GM23338 (cell line): Measurements from ENCODE around the gene CMIP. TPM values are rescaled to one million over a fixed set of nuclear protein-coding genes. Genes with fewer than 3 reads are reported as not detected.

ENCODE experiments used
- ATAC-seq: fragments of 200-7000 bp; cut with Tn5 transposase; 3 replicates; pipeline ENCODE4 v1.9.1; 2020
- DNase-seq: peaks from one replicate; pipeline ENCODE4 v3.0.0-alpha.2; 2015; ENCODE audit warnings: low spot score
- H2AFZ ChIP-seq: fragments of 200-600 bp; sonication (generic); 2 replicates; pipeline ENCODE4 v1.8.0; 2016; ENCODE audit warnings: antibody characterized with exemption, mild to moderate bottlenecking, moderate library complexity
- H3F3A ChIP-seq: fragments of 200-600 bp; sonication (generic); replicated peaks from 2 replicates; pipeline ENCODE4 v1.8.0; 2017; ENCODE audit warnings: antibody characterized with exemption, mixed run types, low read depth
- H3K27ac ChIP-seq: fragments of 200-600 bp; sonication (generic); 2 replicates; pipeline ENCODE4 v1.6.1; 2016; ENCODE audit warnings: low read depth
- H3K27me3 ChIP-seq: fragments of 200-600 bp; sonication (generic); 2 replicates; pipeline ENCODE4 v1.8.0; 2016; ENCODE audit warnings: mild to moderate bottlenecking, mixed run types, moderate library complexity; ENCODE audit not compliant: insufficient read depth
- H3K36me3 ChIP-seq: fragments of 200-600 bp; sonication (generic); 2 replicates; pipeline ENCODE4 v1.8.0; 2016; ENCODE audit warnings: mild to moderate bottlenecking; ENCODE audit not compliant: insufficient read depth
- H3K4me1 ChIP-seq: fragments of 200-600 bp; sonication (generic); 2 replicates; pipeline ENCODE4 v1.8.0; 2016; ENCODE audit warnings: mild to moderate bottlenecking, moderate library complexity; ENCODE audit not compliant: insufficient read depth
- H3K4me2 ChIP-seq: fragments of 200-600 bp; sonication (generic); 2 replicates; pipeline ENCODE4 v1.7.1; 2017; ENCODE audit warnings: mixed run types
- H3K4me3 ChIP-seq: fragments of 200-600 bp; sonication (generic); 2 replicates; pipeline ENCODE4 v1.6.1; 2016; ENCODE audit warnings: mixed run types
- H3K79me2 ChIP-seq: fragments of 200-600 bp; sonication (generic); replicated peaks from 2 replicates; pipeline ENCODE4 v1.8.0; 2017; ENCODE audit warnings: mild to moderate bottlenecking; ENCODE audit not compliant: insufficient read depth
- H3K9me2 ChIP-seq: fragments of 200-600 bp; sonication (generic); 2 replicates; pipeline ENCODE4 v1.8.0; 2017; ENCODE audit not compliant: insufficient read depth
- H4K20me1 ChIP-seq: fragments of 200-600 bp; sonication (generic); replicated peaks from 2 replicates; pipeline ENCODE4 v1.8.0; 2017; ENCODE audit warnings: mild to moderate bottlenecking; ENCODE audit not compliant: insufficient read depth
- H3K27ac Mint-ChIP-seq: 2 replicates; pipeline ENCODE4 v1.8.0; 2020; ENCODE audit warnings: inconsistent platforms, mild to moderate bottlenecking, moderate library complexity, mixed read lengths
- H3K27me3 Mint-ChIP-seq: 3 replicates; pipeline ENCODE4 v1.8.0; 2022; ENCODE audit warnings: low read depth, mild to moderate bottlenecking, moderate library complexity, mixed read lengths, inconsistent platforms; ENCODE audit not compliant: insufficient read depth, poor library complexity
- H3K36me3 Mint-ChIP-seq: 3 replicates; pipeline ENCODE4 v1.8.0; 2021; ENCODE audit warnings: low read depth, mild to moderate bottlenecking, inconsistent platforms, moderate library complexity, mixed read lengths
- H3K4me1 Mint-ChIP-seq: 3 replicates; pipeline ENCODE4 v1.8.0; 2020; ENCODE audit warnings: mild to moderate bottlenecking, inconsistent platforms, mixed read lengths
- H3K4me3 Mint-ChIP-seq: 3 replicates; pipeline ENCODE4 v1.8.0; 2021; ENCODE audit warnings: moderate library complexity, mild to moderate bottlenecking, inconsistent platforms, mixed read lengths
- H3K9me3 Mint-ChIP-seq: 3 replicates; pipeline ENCODE4 v1.8.0; 2020; ENCODE audit warnings: moderate library complexity, mild to moderate bottlenecking, inconsistent platforms, mixed read lengths
- CREB1 ChIP-seq: fragments of 250-450 bp; sonication (Bioruptor Pico); IDR thresholded peaks from 2 replicates; pipeline ENCODE4 v1.5.0; 2020; ENCODE audit warnings: low read depth, mild to moderate bottlenecking, moderate library complexity
- CTCF ChIP-seq, 2 experiments: fragments of 200-600 bp in 1 of 2; sonication (generic) in 1 of 2; conservative IDR thresholded peaks; 2 replicates each; pipeline versions ENCODE4 v1.5.1 to v1.6.1; 2016 to 2017; ENCODE audit warnings: antibody characterized with exemption in 2 of 2, low read depth in 2 of 2, mild to moderate bottlenecking in 2 of 2, moderate library complexity in 1 of 2
- ETS1 ChIP-seq: IDR thresholded peaks from 2 replicates; pipeline ENCODE4 v1.6.1; 2016; ENCODE audit warnings: antibody characterized with exemption
- EZH2 ChIP-seq: fragments of 200-600 bp; sonication (generic); IDR thresholded peaks from one replicate; pipeline ENCODE4 v1.8.0; 2017; ENCODE audit warnings: antibody characterized with exemption, mild to moderate bottlenecking, low read depth; ENCODE audit not compliant: unreplicated experiment
- EZH2phosphoT487 ChIP-seq: fragments of 200-600 bp; sonication (generic); IDR thresholded peaks from one replicate; pipeline ENCODE4 v1.8.1; 2018; ENCODE audit warnings: antibody characterized with exemption; ENCODE audit not compliant: unreplicated experiment
- JUNB ChIP-seq: IDR thresholded peaks from one replicate; pipeline ENCODE4 v1.6.1; 2016; ENCODE audit warnings: antibody characterized with exemption; ENCODE audit not compliant: unreplicated experiment
- NANOG ChIP-seq: IDR thresholded peaks from 2 replicates; pipeline ENCODE4 v1.6.1; 2016; ENCODE audit warnings: antibody characterized with exemption, borderline replicate concordance
- POLR2AphosphoS5 ChIP-seq: IDR thresholded peaks from 2 replicates; pipeline ENCODE4 v1.6.1; 2016; ENCODE audit warnings: antibody characterized with exemption, low read depth
- STAT1 ChIP-seq: IDR thresholded peaks from one replicate; pipeline ENCODE4 v1.6.1; 2016; ENCODE audit warnings: antibody characterized with exemption; ENCODE audit not compliant: unreplicated experiment
- ZNF114 ChIP-seq: fragments of 250-450 bp; sonication (Bioruptor Pico); IDR thresholded peaks from 2 replicates; pipeline ENCODE4 v1.5.0; 2020; ENCODE audit warnings: mild to moderate bottlenecking, moderate library complexity
- ZNF331 ChIP-seq: fragments of 250-450 bp; sonication (Bioruptor Pico); IDR thresholded peaks from 2 replicates; pipeline ENCODE4 v1.5.0; 2020; ENCODE audit warnings: low read depth, mild to moderate bottlenecking, moderate library complexity
- ZNF462 ChIP-seq: fragments of 250-450 bp; sonication (Bioruptor Pico); IDR thresholded peaks from 2 replicates; pipeline ENCODE4 v1.5.0; 2020; ENCODE audit warnings: mild to moderate bottlenecking, moderate library complexity
- polyA plus RNA-seq: library from polyadenylated mRNA; unstranded; fragments of >200 nt; fragmentation: Nextera tagmentation; extraction: Ambion mirVana; gene quantifications from 2 replicates; pipeline ENCODE4 v1.2.1, GENCODE V29; 2016
- total RNA-seq: library from RNA; depleted of rRNA; stranded (reverse); fragments of >200 nt; shearing (Covaris generic); gene quantifications from 2 replicates; pipeline ENCODE4 v1.2.3, GENCODE V29; 2014
- TF ChIP-seq, protein P1 (sequence below): IDR thresholded peaks from one replicate; pipeline ENCODE4 v1.6.1; 2018; ENCODE audit warnings: antibody characterized with exemption; ENCODE audit not compliant: unreplicated experiment

Gene CMIP
- total and polyA plus RNA-seq, 2 experiments from 2014 or later: 9.5 to 62.3 TPM

GRCh38 chr16:81744385-81744784 lies 299.8 kb downstream of the CMIP start:
- Histone ChIP-seq H2AFZ (no peak overlapping the region), H3K27ac (no peak overlapping the region), H4K20me1 (no peaks in the 10 kb centered on the region), H3F3A (no peaks in the 10 kb centered on the region), H3K4me3 (no peak overlapping the region), H3K79me2 (no peaks in the 10 kb centered on the region), H3K9me2 (no peaks in the 10 kb centered on the region; the same call in 1 of the 2 replicates), H3K4me2 (no peak overlapping the region), H3K4me1 (peaks cover 12% of the 10 kb centered on the region; the same call in 1 of the 2 replicates), H3K36me3 (no peaks in the 10 kb centered on the region), H3K27me3 (no peaks in the 10 kb centered on the region)
- peaks cover 8% of the 10 kb centered on the region for H3K27me3 Mint-ChIP-seq
- TF ChIP-seq, protein P1, sequence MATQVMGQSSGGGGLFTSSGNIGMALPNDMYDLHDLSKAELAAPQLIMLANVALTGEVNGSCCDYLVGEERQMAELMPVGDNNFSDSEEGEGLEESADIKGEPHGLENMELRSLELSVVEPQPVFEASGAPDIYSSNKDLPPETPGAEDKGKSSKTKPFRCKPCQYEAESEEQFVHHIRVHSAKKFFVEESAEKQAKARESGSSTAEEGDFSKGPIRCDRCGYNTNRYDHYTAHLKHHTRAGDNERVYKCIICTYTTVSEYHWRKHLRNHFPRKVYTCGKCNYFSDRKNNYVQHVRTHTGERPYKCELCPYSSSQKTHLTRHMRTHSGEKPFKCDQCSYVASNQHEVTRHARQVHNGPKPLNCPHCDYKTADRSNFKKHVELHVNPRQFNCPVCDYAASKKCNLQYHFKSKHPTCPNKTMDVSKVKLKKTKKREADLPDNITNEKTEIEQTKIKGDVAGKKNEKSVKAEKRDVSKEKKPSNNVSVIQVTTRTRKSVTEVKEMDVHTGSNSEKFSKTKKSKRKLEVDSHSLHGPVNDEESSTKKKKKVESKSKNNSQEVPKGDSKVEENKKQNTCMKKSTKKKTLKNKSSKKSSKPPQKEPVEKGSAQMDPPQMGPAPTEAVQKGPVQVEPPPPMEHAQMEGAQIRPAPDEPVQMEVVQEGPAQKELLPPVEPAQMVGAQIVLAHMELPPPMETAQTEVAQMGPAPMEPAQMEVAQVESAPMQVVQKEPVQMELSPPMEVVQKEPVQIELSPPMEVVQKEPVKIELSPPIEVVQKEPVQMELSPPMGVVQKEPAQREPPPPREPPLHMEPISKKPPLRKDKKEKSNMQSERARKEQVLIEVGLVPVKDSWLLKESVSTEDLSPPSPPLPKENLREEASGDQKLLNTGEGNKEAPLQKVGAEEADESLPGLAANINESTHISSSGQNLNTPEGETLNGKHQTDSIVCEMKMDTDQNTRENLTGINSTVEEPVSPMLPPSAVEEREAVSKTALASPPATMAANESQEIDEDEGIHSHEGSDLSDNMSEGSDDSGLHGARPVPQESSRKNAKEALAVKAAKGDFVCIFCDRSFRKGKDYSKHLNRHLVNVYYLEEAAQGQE: no peak
- no peak for TF ChIP-seq CREB1
- TF ChIP-seq EZH2: no peak
- no peak for TF ChIP-seq POLR2AphosphoS5
- TF ChIP-seq EZH2phosphoT487: no peak
- no peak for TF ChIP-seq NANOG
- TF ChIP-seq ZNF331 (CRISPR knock-in tag): no peak
- TF ChIP-seq ZNF114 (CRISPR knock-in tag): no peak
- no peak for TF ChIP-seq ZNF462 (CRISPR knock-in tag)
- no peak for TF ChIP-seq JUNB
- no peak for TF ChIP-seq CTCF (conservative IDR thresholded peaks at IDR 0.05; ENCODE audit: low read depth in 2 of 2)
- TF ChIP-seq ETS1: no peak
- TF ChIP-seq STAT1: no peak
- H3K9me3 Mint-ChIP-seq: no peaks in the 10 kb centered on the region
- DNase-seq (no peak), ATAC-seq (no peak)
- H3K4me1 Mint-ChIP-seq: peaks cover 18% of the 10 kb centered on the region; the same call in 2 of the 3 replicates
- no peak overlapping the region for H3K4me3 Mint-ChIP-seq
- H3K36me3 Mint-ChIP-seq: no peaks in the 10 kb centered on the region
- H3K27ac Mint-ChIP-seq: no peak overlapping the region
